MM.1S (cell line): Measurements from ENCODE around the gene CMBL.

Source experiments
- EZH2 ChIP-seq: fragments of 300-600 bp; sonication (generic); optimal IDR thresholded peaks from 2 replicates; pipeline ENCODE3; 2017; ENCODE audit warnings: low read depth, mild to moderate bottlenecking, antibody characterized with exemption, low read length, mixed read lengths
- TF ChIP-seq, protein P1 (sequence below): fragments of 300-600 bp; sonication (generic); IDR thresholded peaks from 2 replicates; pipeline ENCODE4 v1.5.1; 2016; ENCODE audit warnings: antibody characterized with exemption, low read length, mixed read lengths

DNA sequence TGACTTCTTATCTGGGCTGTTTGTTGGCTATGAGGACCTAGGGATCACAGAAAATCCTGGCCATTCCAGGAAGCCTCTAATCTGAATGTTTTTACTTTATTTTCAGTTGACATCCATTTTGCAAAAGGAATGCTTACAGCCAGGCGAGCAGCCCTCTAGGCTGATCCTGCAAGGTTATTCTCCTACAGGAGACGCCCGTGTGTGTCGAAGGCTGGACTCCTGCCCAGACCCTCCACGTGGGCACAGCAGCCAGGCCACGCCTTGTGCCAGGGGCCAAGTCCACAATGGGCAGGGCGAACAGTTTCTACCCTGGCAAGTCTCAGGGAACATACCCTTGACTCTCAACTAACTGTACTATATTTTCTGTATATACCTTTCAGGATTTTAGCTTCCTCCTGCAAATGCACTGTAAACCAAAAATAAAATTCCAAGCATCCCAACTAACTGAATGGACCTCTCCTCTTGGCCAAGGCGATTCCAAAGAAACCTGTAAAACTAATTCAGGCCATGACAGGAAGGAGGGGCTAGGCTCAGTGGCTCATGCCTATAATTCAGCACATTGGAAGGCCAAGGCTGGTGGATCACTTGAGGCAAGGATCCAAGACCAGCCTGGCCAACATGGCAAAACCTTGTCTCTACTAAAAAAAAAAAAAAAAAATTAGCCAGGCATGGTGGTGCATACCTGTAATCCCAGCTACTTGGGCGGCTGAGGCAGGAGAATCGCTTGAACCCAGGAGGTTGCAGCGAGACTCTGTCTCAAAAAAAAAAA, 5.7 kb downstream of the CMBL start:
- TF ChIP-seq, protein P1, sequence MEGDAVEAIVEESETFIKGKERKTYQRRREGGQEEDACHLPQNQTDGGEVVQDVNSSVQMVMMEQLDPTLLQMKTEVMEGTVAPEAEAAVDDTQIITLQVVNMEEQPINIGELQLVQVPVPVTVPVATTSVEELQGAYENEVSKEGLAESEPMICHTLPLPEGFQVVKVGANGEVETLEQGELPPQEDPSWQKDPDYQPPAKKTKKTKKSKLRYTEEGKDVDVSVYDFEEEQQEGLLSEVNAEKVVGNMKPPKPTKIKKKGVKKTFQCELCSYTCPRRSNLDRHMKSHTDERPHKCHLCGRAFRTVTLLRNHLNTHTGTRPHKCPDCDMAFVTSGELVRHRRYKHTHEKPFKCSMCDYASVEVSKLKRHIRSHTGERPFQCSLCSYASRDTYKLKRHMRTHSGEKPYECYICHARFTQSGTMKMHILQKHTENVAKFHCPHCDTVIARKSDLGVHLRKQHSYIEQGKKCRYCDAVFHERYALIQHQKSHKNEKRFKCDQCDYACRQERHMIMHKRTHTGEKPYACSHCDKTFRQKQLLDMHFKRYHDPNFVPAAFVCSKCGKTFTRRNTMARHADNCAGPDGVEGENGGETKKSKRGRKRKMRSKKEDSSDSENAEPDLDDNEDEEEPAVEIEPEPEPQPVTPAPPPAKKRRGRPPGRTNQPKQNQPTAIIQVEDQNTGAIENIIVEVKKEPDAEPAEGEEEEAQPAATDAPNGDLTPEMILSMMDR: no peak
- no peak for TF ChIP-seq EZH2
